MM.1S (cell line): ENCODE data around the gene ZNHIT1.

Source experiments
- DNase-seq: peaks from one replicate; pipeline ENCODE4 v3.0.0-alpha.2; 2015
- H2AFZ ChIP-seq: fragments of 300-600 bp; sonication (generic); 2 replicates; pipeline ENCODE4 v1.6.0; 2016; ENCODE audit warnings: antibody characterized with exemption, low read length
- H3F3A ChIP-seq: fragments of 300-600 bp; sonication (generic); 2 replicates; pipeline ENCODE4 v1.6.1; 2016; ENCODE audit warnings: mild to moderate bottlenecking, antibody characterized with exemption, low read length, moderate library complexity, mixed read lengths; ENCODE audit not compliant: insufficient read depth
- H3K27ac ChIP-seq: fragments of 300-600 bp; sonication (generic); 2 replicates; pipeline ENCODE4 v1.5.1; 2016; ENCODE audit warnings: mild to moderate bottlenecking, low read length
- H3K27me3 ChIP-seq: fragments of 300-600 bp; sonication (generic); replicated peaks from 2 replicates; pipeline ENCODE4 v1.6.0; 2016; ENCODE audit warnings: low read length; ENCODE audit not compliant: insufficient read depth
- H3K36me3 ChIP-seq: fragments of 300-600 bp; sonication (generic); replicated peaks from 2 replicates; pipeline ENCODE4 v1.6.1; 2016; ENCODE audit warnings: mild to moderate bottlenecking, low read length, mixed read lengths; ENCODE audit not compliant: insufficient read depth
- H3K4me1 ChIP-seq: fragments of 300-600 bp; sonication (generic); 2 replicates; pipeline ENCODE4 v1.6.1; 2016; ENCODE audit warnings: low read length, mixed read lengths
- H3K4me2 ChIP-seq: fragments of 300-600 bp; sonication (generic); 2 replicates; pipeline ENCODE4 v1.6.0; 2016; ENCODE audit warnings: low read depth, low read length
- H3K4me3 ChIP-seq: fragments of 300-600 bp; sonication (generic); 2 replicates; pipeline ENCODE4 v1.5.1; 2016; ENCODE audit warnings: low read length, mixed read lengths
- H3K79me2 ChIP-seq: fragments of 300-600 bp; sonication (generic); 2 replicates; pipeline ENCODE4 v1.6.1; 2016; ENCODE audit warnings: mixed run types, low read length, mixed read lengths
- H3K9ac ChIP-seq: fragments of 300-600 bp; sonication (generic); 2 replicates; pipeline ENCODE4 v1.6.1; 2016; ENCODE audit warnings: low read length, mixed read lengths
- H3K9me2 ChIP-seq: fragments of 300-600 bp; sonication (generic); replicated peaks from 2 replicates; pipeline ENCODE4 v1.6.1; 2016; ENCODE audit warnings: mild to moderate bottlenecking, low read length, mixed read lengths; ENCODE audit not compliant: insufficient read depth
- H3K9me3 ChIP-seq: fragments of 300-600 bp; sonication (generic); replicated peaks from 2 replicates; pipeline ENCODE4 v1.6.1; 2016; ENCODE audit warnings: mild to moderate bottlenecking, low read length, mixed read lengths; ENCODE audit not compliant: insufficient read depth
- H4K20me1 ChIP-seq: fragments of 300-600 bp; sonication (generic); 2 replicates; pipeline ENCODE4 v1.6.1; 2016; ENCODE audit warnings: mild to moderate bottlenecking, low read length, moderate library complexity, mixed read lengths; ENCODE audit not compliant: insufficient read depth
- EZH2 ChIP-seq: fragments of 300-600 bp; sonication (generic); optimal IDR thresholded peaks from 2 replicates; pipeline ENCODE3; 2017; ENCODE audit warnings: low read depth, mild to moderate bottlenecking, antibody characterized with exemption, low read length, mixed read lengths
- EZH2phosphoT487 ChIP-seq: fragments of 300-600 bp; sonication (generic); IDR thresholded peaks from 2 replicates; pipeline ENCODE4 v1.6.1; 2018; ENCODE audit warnings: antibody characterized with exemption, low read length
- TF ChIP-seq, protein P1 (sequence below): fragments of 300-600 bp; sonication (generic); IDR thresholded peaks from 2 replicates; pipeline ENCODE4 v1.5.1; 2016; ENCODE audit warnings: antibody characterized with exemption, low read length, mixed read lengths

ZNHIT1 gene

DNA sequence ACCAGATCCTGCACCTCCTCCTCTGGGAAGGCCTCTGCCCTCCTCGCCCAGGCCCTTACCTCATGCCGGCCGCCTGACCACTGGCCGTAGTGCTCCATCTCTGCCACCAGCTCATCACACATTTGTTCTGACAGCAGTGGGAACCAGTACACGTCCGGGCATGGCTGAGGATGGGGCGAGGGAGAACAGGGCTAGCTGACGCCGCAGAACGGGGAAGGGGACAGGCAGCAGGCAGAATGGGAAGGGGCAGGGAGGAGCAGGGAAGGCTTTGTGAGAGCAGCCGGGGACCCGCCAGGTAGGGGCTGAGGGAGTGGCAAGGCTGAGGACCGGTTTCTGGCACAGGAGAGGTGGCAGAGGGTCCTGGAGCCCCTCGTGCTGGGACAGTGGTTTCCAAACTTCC, 9.2 kb upstream of the ZNHIT1 start:
- no peaks in the 10 kb centered on the region for H3K9me2 ChIP-seq
- no peaks in the 10 kb centered on the region; the same call in 1 of the 2 replicates for H3K27me3 ChIP-seq
- H3K4me1 ChIP-seq = no peaks in the 10 kb centered on the region
- no peaks in the 10 kb centered on the region for H3F3A ChIP-seq
- no peaks in the 10 kb centered on the region for H3K9me3 ChIP-seq
- no peak overlapping the region for H2AFZ ChIP-seq
- no peaks in the 10 kb centered on the region for H3K36me3 ChIP-seq
- H3K4me2 ChIP-seq = no peak overlapping the region
- TF ChIP-seq EZH2phosphoT487 = no peak
- TF ChIP-seq, protein P1, sequence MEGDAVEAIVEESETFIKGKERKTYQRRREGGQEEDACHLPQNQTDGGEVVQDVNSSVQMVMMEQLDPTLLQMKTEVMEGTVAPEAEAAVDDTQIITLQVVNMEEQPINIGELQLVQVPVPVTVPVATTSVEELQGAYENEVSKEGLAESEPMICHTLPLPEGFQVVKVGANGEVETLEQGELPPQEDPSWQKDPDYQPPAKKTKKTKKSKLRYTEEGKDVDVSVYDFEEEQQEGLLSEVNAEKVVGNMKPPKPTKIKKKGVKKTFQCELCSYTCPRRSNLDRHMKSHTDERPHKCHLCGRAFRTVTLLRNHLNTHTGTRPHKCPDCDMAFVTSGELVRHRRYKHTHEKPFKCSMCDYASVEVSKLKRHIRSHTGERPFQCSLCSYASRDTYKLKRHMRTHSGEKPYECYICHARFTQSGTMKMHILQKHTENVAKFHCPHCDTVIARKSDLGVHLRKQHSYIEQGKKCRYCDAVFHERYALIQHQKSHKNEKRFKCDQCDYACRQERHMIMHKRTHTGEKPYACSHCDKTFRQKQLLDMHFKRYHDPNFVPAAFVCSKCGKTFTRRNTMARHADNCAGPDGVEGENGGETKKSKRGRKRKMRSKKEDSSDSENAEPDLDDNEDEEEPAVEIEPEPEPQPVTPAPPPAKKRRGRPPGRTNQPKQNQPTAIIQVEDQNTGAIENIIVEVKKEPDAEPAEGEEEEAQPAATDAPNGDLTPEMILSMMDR = no peak
- no peak for TF ChIP-seq EZH2
- H4K20me1 ChIP-seq = no peaks in the 10 kb centered on the region
- no peaks in the 10 kb centered on the region for H3K79me2 ChIP-seq
- H3K9ac ChIP-seq = no peak overlapping the region
- no peak overlapping the region for H3K4me3 ChIP-seq
- no peak overlapping the region for H3K27ac ChIP-seq
- DNase-seq = no peak

DNA sequence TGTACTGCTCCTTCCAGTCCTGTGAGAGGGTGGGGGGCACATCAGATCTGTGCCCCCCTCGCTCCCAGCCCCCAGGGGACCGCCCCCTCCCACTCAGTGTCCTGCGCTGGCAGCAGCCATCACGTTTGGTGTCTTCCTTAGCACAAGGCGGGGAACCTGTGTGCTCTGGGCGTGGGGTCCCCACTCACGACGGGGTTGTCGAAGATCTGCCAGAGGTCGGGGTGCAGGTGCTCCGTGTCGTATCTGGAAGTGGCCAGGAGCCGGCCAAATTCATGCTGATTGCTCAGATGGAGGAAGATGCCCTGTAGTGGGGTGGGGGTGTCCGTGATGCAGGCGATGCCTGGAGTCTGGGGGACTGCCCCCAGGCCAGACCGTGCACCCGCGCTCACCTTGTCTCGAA, 7.8 kb upstream of the ZNHIT1 start:
- H3K4me1 ChIP-seq = no peaks in the 10 kb centered on the region
- H3F3A ChIP-seq = no peaks in the 10 kb centered on the region
- H3K9ac ChIP-seq = no peak overlapping the region
- no peaks in the 10 kb centered on the region for H3K9me3 ChIP-seq
- H3K4me2 ChIP-seq = no peak overlapping the region
- no peaks in the 10 kb centered on the region for H3K79me2 ChIP-seq
- H3K9me2 ChIP-seq = no peaks in the 10 kb centered on the region
- H3K36me3 ChIP-seq = no peaks in the 10 kb centered on the region
- TF ChIP-seq EZH2phosphoT487 (no peak), EZH2 (no peak)
- TF ChIP-seq, protein P1 = no peak
- no peak for DNase-seq
- no peak overlapping the region for H2AFZ ChIP-seq
- no peaks in the 10 kb centered on the region for H3K27me3 ChIP-seq
- H3K27ac ChIP-seq = no peak overlapping the region
- no peak overlapping the region for H3K4me3 ChIP-seq
- no peaks in the 10 kb centered on the region for H4K20me1 ChIP-seq

DNA sequence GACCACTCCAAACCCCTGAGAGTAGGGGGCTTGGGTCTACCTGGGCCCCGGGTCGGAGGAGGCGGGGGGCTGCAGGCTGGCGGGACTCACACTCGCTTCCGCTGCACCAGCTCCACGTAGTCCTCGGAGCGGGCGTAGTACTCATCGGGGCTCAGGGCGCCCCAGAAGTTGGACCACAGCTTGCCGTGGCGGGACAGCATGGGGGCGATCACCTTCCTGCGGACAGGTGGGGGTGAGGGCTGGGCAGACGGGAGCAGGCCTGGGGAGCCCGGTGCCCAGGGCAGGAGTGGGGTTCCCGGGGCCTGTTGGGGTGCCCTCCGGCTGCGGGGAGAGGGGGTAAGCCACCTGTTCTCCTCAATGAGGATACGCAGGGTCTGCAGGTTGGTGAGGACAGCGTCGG, 6.5 kb upstream of the ZNHIT1 start:
- H3K9ac ChIP-seq = no peak overlapping the region
- no peaks in the 10 kb centered on the region for H3K27me3 ChIP-seq
- no peaks in the 10 kb centered on the region for H3K36me3 ChIP-seq
- no peak overlapping the region for H3K4me2 ChIP-seq
- H3K9me2 ChIP-seq = no peaks in the 10 kb centered on the region
- H3K9me3 ChIP-seq = no peaks in the 10 kb centered on the region
- no peaks in the 10 kb centered on the region for H3K4me1 ChIP-seq
- no peak for DNase-seq
- peaks cover 5% of the 10 kb centered on the region for H3K79me2 ChIP-seq
- TF ChIP-seq, protein P1 = no peak
- no peak for TF ChIP-seq EZH2phosphoT487
- no peak for TF ChIP-seq EZH2
- no peak overlapping the region for H3K27ac ChIP-seq
- H3F3A ChIP-seq = no peaks in the 10 kb centered on the region
- H4K20me1 ChIP-seq = no peaks in the 10 kb centered on the region
- H3K4me3 ChIP-seq = no peak overlapping the region
- H2AFZ ChIP-seq = no peak overlapping the region

DNA sequence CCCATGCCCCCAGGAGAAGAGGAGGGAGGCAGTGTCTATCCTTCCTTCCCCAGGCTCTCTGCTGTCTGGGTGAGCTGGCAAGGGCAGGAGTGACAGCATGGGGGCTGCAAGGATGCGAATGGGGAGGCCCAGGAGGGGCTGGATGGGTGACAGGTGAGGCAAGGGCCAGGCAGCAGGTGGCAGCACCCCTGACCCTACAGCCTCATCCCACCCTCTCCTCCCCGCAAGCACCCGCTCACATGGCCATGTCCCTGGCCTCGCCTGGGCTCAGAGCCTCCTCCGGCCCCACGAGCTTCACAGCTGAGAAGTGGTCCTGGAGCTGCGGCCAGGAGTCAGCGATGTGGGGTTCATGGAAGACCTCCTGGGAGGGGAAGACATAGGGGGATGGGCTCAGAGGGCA, 6.0 kb upstream of the ZNHIT1 start:
- Histone ChIP-seq H3K4me3 (no peak overlapping the region), H3K27me3 (no peaks in the 10 kb centered on the region), H3K27ac (no peak overlapping the region), H3K9me2 (no peaks in the 10 kb centered on the region), H3F3A (no peaks in the 10 kb centered on the region), H3K36me3 (no peaks in the 10 kb centered on the region), H3K9me3 (no peaks in the 10 kb centered on the region), H4K20me1 (no peaks in the 10 kb centered on the region), H3K4me1 (no peaks in the 10 kb centered on the region), H3K79me2 (peaks cover 10% of the 10 kb centered on the region), H3K9ac (no peak overlapping the region), H3K4me2 (no peak overlapping the region), H2AFZ (no peak overlapping the region)
- TF ChIP-seq, protein P1 = no peak
- TF ChIP-seq EZH2 (no peak), EZH2phosphoT487 (no peak)
- no peak for DNase-seq
